ENCODE results near the gene ERFL.

The ERFL gene

GRCh38 chr19:41928221-41928683 is at the start of gene ERFL:
ERFL (minus strand) TSS chr19:41928449; CDS start chr19:41912919, 15,530 bp downstream.
- DNase-seq: peak; percentile 28

- no peak for DNase-seq
Observed at GRCh38 chr19:41977916-41978315, 49.7 kb upstream of the ERFL start.

GRCh38 chr19:41974652-41975051 is 46.4 kb upstream of the ERFL start:
- no peak for DNase-seq

- no peak for DNase-seq
Observed at GRCh38 chr19:41971363-41971762, 43.1 kb upstream of the ERFL start.

- no peak for DNase-seq
Observed at GRCh38 chr19:41969772-41970458, 41.7 kb upstream of the ERFL start.

GRCh38 chr19:41968751-41969595 is 40.7 kb upstream of the ERFL start:
- DNase-seq: no peak

GRCh38 chr19:41967054-41967783 is 39.0 kb upstream of the ERFL start:
- DNase-seq: no peak

- DNase-seq: no peak
Observed at GRCh38 chr19:41965106-41965505, 36.9 kb upstream of the ERFL start.

- no peak for DNase-seq
Observed at GRCh38 chr19:41960973-41961372, 32.7 kb upstream of the ERFL start.

- peak; percentile 98 for DNase-seq
Observed at GRCh38 chr19:41959056-41960053, 31.1 kb upstream of the ERFL start, which contains the start of gene RABAC1. RABAC1 (minus strand) TSS chr19:41959321; CDS start chr19:41959292, 29 bp downstream.

- DNase-seq: peak; percentile 86
Observed at GRCh38 chr19:41958367-41959055, 30.3 kb upstream of the ERFL start.

- peak; percentile 88 for DNase-seq
Observed at GRCh38 chr19:41957838-41958366, 29.7 kb upstream of the ERFL start.

- no peak for DNase-seq
Observed at GRCh38 chr19:41957161-41957837, 29.1 kb upstream of the ERFL start.

- no peak for DNase-seq
Observed at GRCh38 chr19:41956621-41957020, 28.4 kb upstream of the ERFL start.

GRCh38 chr19:41955521-41955920 is 27.3 kb upstream of the ERFL start:
- DNase-seq: no peak

- peak; percentile 71 for DNase-seq
Observed at GRCh38 chr19:41951686-41952172, 23.5 kb upstream of the ERFL start.

GRCh38 chr19:41947091-41947490 is 18.8 kb upstream of the ERFL start:
- DNase-seq: no peak

- DNase-seq: no peak
Observed at GRCh38 chr19:41945135-41945766, 17.0 kb upstream of the ERFL start.

GRCh38 chr19:41944336-41944735 is 16.1 kb upstream of the ERFL start:
- no peak for DNase-seq

Data from NCI-H146 (cell line).